ENCODE data around the gene FGD3. TPM values are rescaled to one million over a fixed set of nuclear protein-coding genes. Genes with fewer than 3 reads are reported as not detected.

Gene FGD3
- total RNA-seq, 2 experiments from 2014 or later, result 91.0 to 95.7 TPM

DNA sequence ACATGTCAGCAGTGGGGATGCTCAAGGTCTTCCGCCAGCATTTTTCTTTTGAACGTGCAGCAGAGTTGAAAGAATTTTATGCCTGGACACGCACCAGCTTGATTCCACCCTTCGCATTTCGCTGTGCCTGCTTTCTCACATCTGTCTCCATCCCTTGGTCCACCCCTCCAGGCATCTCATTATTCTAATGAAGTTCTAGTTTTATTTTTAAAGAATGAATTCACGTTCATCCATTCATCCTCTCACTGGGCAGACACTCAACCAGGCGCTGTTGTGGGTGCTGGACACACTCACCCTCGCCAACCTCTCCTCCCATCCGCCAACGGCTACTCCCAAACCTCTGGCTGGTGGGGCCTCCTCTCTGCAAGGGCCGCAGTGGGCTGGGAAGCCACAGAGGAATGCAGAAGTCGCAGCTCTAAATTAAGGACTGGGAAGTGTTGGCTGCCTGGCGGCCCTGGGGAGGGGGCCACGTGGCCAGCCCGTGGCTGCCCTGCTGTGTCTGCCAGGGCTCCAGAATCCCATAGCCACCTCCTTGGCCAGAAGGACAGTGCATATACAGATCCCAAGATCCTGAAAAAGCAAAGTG, 117.9 kb downstream of the FGD3 start:
- Mint-ChIP-seq H3K36me3 (ENCODE audit: low read depth) (peaks cover 85% of the 10 kb centered on the region), H3K9me3 (no peaks in the 10 kb centered on the region), H3K4me3 (peak overlapping the region; percentile 91), H3K27me3 (no peaks in the 10 kb centered on the region), H3K27ac (peak overlapping the region; percentile 100), H3K4me1 (ENCODE audit: low read depth) (peaks cover 98% of the 10 kb centered on the region)
- ATAC-seq (ENCODE audit: poor library complexity) (no peak), DNase-seq (no peak)
- H3K4me3 ChIP-seq (ENCODE audit: low read length), result peak overlapping the region; percentile 45
- peaks cover 50% of the 10 kb centered on the region for H3K36me3 ChIP-seq (ENCODE audit: insufficient read depth, low read length)
- H3K9me3 ChIP-seq (ENCODE audit: control insufficient read depth in 1 of 2, insufficient read depth in 1 of 2, low read length in 2 of 2), result peaks cover 0 to 3% of the 10 kb centered on the region in 2 experiments
- TF ChIP-seq, protein P1, sequence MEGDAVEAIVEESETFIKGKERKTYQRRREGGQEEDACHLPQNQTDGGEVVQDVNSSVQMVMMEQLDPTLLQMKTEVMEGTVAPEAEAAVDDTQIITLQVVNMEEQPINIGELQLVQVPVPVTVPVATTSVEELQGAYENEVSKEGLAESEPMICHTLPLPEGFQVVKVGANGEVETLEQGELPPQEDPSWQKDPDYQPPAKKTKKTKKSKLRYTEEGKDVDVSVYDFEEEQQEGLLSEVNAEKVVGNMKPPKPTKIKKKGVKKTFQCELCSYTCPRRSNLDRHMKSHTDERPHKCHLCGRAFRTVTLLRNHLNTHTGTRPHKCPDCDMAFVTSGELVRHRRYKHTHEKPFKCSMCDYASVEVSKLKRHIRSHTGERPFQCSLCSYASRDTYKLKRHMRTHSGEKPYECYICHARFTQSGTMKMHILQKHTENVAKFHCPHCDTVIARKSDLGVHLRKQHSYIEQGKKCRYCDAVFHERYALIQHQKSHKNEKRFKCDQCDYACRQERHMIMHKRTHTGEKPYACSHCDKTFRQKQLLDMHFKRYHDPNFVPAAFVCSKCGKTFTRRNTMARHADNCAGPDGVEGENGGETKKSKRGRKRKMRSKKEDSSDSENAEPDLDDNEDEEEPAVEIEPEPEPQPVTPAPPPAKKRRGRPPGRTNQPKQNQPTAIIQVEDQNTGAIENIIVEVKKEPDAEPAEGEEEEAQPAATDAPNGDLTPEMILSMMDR (IDR thresholded peaks at IDR 0.05), result no peak
- peaks cover 78% of the 10 kb centered on the region for H3K4me1 ChIP-seq (ENCODE audit: insufficient read depth, low read length)
- intact Hi-C loops (cut with DNase I, micrococcal nuclease), result loop anchor here in 1 of 2 experiments (2.0 kb wide), 1 partner anchor 30 kb away; no protein-coding TSS in a partner anchor
- POLR2A ChIA-PET, result interaction anchor here (0.6 to 5.1 kb wide), 40 partner anchors 10 to 395 kb away, joined by 3 to 163 read pairs (median 9); partner anchors contain the start of genes CARD19, FAM120A, IPPK and NINJ1
- H3K27ac ChIP-seq (ENCODE audit: low read depth in 1 of 2, low read length in 2 of 2), result peak overlapping the region; percentile 83 to 90
- CTCF ChIA-PET, result interaction anchor here (1.3 to 1.7 kb wide), 3 partner anchors 12 to 108 kb away, joined by 3 to 4 read pairs (median 4); no protein-coding TSS in a partner anchor
- H3K27me3 ChIP-seq (ENCODE audit: control insufficient read depth in 1 of 2, insufficient read depth in 2 of 2, low read length in 2 of 2), result no peaks in the 10 kb centered on the region

DNA sequence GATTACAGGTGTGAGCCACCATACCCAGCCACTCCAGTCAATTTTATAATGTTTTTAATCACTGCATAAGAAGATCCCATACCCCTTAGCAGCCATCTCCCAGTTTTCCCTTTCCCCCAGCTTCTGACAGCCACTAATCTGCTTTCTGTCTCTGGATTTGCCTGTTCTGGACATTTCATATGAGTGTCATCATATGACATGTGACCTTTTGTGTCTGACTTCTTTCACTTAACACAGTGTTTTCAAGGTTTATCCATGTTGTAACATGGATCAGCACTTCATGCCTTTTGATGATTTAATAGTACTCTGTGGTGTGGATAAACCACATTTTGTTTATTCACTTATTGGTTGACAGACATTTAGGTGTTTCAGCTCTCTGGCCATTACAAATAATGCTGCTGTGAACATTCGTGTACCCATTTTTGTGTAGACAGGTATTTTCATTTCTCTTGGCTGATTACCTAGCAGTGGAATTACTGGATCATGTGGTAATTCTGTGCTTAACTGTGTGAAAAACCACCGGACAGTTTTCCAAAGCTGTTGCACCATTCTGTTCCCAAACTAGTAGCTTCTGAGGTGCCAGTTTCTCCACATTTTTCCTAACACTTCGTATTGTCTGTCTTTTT, 119.8 kb downstream of the FGD3 start:
- H3K9me3 Mint-ChIP-seq, result no peaks in the 10 kb centered on the region
- H3K4me3 ChIP-seq (ENCODE audit: low read length), result no peak overlapping the region
- peaks cover 62% of the 10 kb centered on the region for H3K36me3 ChIP-seq (ENCODE audit: insufficient read depth, low read length)
- H3K27ac ChIP-seq (ENCODE audit: low read depth in 1 of 2, low read length in 2 of 2), result peak overlapping the region; percentile 37 to 90
- H3K36me3 Mint-ChIP-seq (ENCODE audit: low read depth), result peaks cover 86% of the 10 kb centered on the region
- intact Hi-C loops (cut with DNase I, micrococcal nuclease), result no loop called here
- H3K27me3 Mint-ChIP-seq, result no peaks in the 10 kb centered on the region
- peaks cover 78% of the 10 kb centered on the region for H3K4me1 ChIP-seq (ENCODE audit: insufficient read depth, low read length)
- POLR2A ChIA-PET, result interaction anchor here (1.0 to 5.1 kb wide), 8 partner anchors 11 to 114 kb away, joined by 3 to 163 read pairs (median 4); no protein-coding TSS in a partner anchor
- no peak for ATAC-seq (ENCODE audit: poor library complexity)
- peak overlapping the region; percentile 68 for H3K4me3 Mint-ChIP-seq
- TF ChIP-seq, protein P1 (IDR thresholded peaks at IDR 0.05), result no peak
- CTCF ChIA-PET, result interaction anchor here (0.8 to 1.6 kb wide), 4 partner anchors 39 to 75 kb away, joined by 3 to 5 read pairs (median 3); no protein-coding TSS in a partner anchor
- DNase-seq, result no peak
- peak overlapping the region; percentile 100 for H3K27ac Mint-ChIP-seq
- no peaks in the 10 kb centered on the region for H3K9me3 ChIP-seq (ENCODE audit: control insufficient read depth in 1 of 2, insufficient read depth in 1 of 2, low read length in 2 of 2)
- H3K27me3 ChIP-seq (ENCODE audit: control insufficient read depth in 1 of 2, insufficient read depth in 2 of 2, low read length in 2 of 2), result no peaks in the 10 kb centered on the region
- peaks cover 98% of the 10 kb centered on the region for H3K4me1 Mint-ChIP-seq (ENCODE audit: low read depth)

DNA sequence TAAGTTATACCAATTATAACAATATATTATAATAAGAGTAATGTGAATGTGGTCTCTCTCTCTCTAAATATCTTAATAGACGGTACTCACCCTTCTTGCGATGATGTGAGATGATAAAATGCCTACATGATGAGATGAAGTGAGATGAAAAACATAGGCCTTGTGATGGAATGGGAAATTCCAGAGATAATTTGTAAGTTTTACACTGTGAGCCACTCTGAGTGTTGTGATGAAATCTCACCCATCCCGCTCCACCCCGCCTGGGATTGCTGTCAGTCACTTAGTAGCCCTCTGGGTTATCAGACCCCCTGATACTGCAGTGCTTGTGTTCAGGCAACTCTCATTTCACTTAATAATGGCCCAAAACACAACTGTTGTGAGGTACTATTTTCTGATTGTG, 121.6 kb downstream of the FGD3 start:
- TF ChIP-seq, protein P1 (IDR thresholded peaks at IDR 0.05), result no peak
- ATAC-seq (ENCODE audit: poor library complexity) (no peak), DNase-seq (no peak)
- ChIA-PET POLR2A (interaction anchor here (0.6 to 1.2 kb wide), 2 partner anchors 8 to 12 kb away, joined by 3 read pairs; no protein-coding TSS in a partner anchor), CTCF (interaction anchor here (1.3 kb wide), 1 partner anchor 112 kb away, joined by 4 read pairs; no protein-coding TSS in a partner anchor)
- peaks cover 92% of the 10 kb centered on the region for H3K4me1 Mint-ChIP-seq (ENCODE audit: low read depth)
- no peaks in the 10 kb centered on the region for H3K27me3 Mint-ChIP-seq
- peaks cover 76% of the 10 kb centered on the region for H3K4me1 ChIP-seq (ENCODE audit: insufficient read depth, low read length)
- no peaks in the 10 kb centered on the region for H3K9me3 ChIP-seq (ENCODE audit: control insufficient read depth in 1 of 2, insufficient read depth in 1 of 2, low read length in 2 of 2)
- intact Hi-C loops (cut with DNase I, micrococcal nuclease), result no loop called here
- no peaks in the 10 kb centered on the region for H3K27me3 ChIP-seq (ENCODE audit: control insufficient read depth in 1 of 2, insufficient read depth in 2 of 2, low read length in 2 of 2)
- H3K36me3 Mint-ChIP-seq (ENCODE audit: low read depth), result peaks cover 93% of the 10 kb centered on the region
- peaks cover 58% of the 10 kb centered on the region for H3K36me3 ChIP-seq (ENCODE audit: insufficient read depth, low read length)
- H3K27ac ChIP-seq (ENCODE audit: low read depth in 1 of 2, low read length in 2 of 2), result no peak overlapping the region
- no peak overlapping the region for H3K4me3 Mint-ChIP-seq
- H3K4me3 ChIP-seq (ENCODE audit: low read length), result no peak overlapping the region
- H3K9me3 Mint-ChIP-seq, result no peaks in the 10 kb centered on the region
- peak overlapping the region; percentile 100 for H3K27ac Mint-ChIP-seq
